Measurements from ENCODE around the gene STAT5B.

- TF ChIP-seq CTCF (IDR thresholded peaks at IDR 0.05 in 8 of 11, conservative IDR thresholded peaks at IDR 0.05 in 3 of 11) (no peak), POLR2A (IDR thresholded peaks at IDR 0.05) (no peak)
Measured at GRCh38 chr17:42249681-42250446, 26.3 kb downstream of the STAT5B start.
